H9 (cell line): ENCODE results near the gene PDGFRB. TPM values are rescaled to one million over a fixed set of nuclear protein-coding genes. Genes with fewer than 3 reads are reported as not detected.

ENCODE experiments used
- DNase-seq: peaks from one replicate; pipeline ENCODE4 v3.0.0-alpha.2; 2017
- H2AFZ ChIP-seq: one replicate; pipeline ENCODE4 v1.6.1; 2013; ENCODE audit warnings: mild to moderate bottlenecking, low read length, control low read depth, moderate library complexity
- H2AK5ac ChIP-seq: 2 replicates; pipeline ENCODE4 v1.6.1; 2013; ENCODE audit warnings: low read length, control low read depth, mixed read lengths; ENCODE audit not compliant: insufficient read length
- H2BK120ac ChIP-seq: one replicate; pipeline ENCODE4 v1.6.1; 2013; ENCODE audit warnings: low read depth, mild to moderate bottlenecking, low read length, control low read depth, inconsistent platforms; ENCODE audit not compliant: poor library complexity, severe bottlenecking
- H2BK12ac ChIP-seq: 2 replicates; pipeline ENCODE4 v1.6.1; 2013; ENCODE audit warnings: low read length, control low read depth, mixed read lengths, low read depth; ENCODE audit not compliant: insufficient read length
- H2BK15ac ChIP-seq: 2 replicates; pipeline ENCODE4 v1.6.1; 2013; ENCODE audit warnings: low read depth, low read length, control low read depth
- H2BK20ac ChIP-seq: one replicate; pipeline ENCODE4 v1.6.1; 2013; ENCODE audit warnings: low read depth, mild to moderate bottlenecking, low read length, control low read depth, inconsistent platforms; ENCODE audit not compliant: poor library complexity, severe bottlenecking
- H2BK5ac ChIP-seq: 2 replicates; pipeline ENCODE4 v1.6.1; 2013; ENCODE audit warnings: low read length, control low read depth, mixed read lengths; ENCODE audit not compliant: insufficient read length
- H3K14ac ChIP-seq: 2 replicates; pipeline ENCODE4 v1.6.1; 2013; ENCODE audit warnings: low read length, control low read depth; ENCODE audit not compliant: insufficient read depth
- H3K18ac ChIP-seq: 2 replicates; pipeline ENCODE4 v1.6.1; 2013; ENCODE audit warnings: low read depth, mild to moderate bottlenecking, mixed read lengths, low read length, control low read depth; ENCODE audit not compliant: insufficient read length
- H3K23ac ChIP-seq: 2 replicates; pipeline ENCODE4 v1.6.1; 2013; ENCODE audit warnings: low read length, control low read depth, mixed read lengths, low read depth; ENCODE audit not compliant: insufficient read length
- H3K23me2 ChIP-seq: 2 replicates; pipeline ENCODE4 v1.6.1; 2013; ENCODE audit warnings: low read depth, mild to moderate bottlenecking, mixed read lengths, low read length, control low read depth; ENCODE audit not compliant: insufficient read length, poor library complexity, severe bottlenecking
- H3K27ac ChIP-seq: 2 replicates; pipeline ENCODE4 v1.5.1; 2013; ENCODE audit warnings: low read length, control low read depth, mixed read lengths, low read depth; ENCODE audit not compliant: insufficient read length
- H3K27me3 ChIP-seq: 2 replicates; pipeline ENCODE4 v1.6.1; 2013; ENCODE audit warnings: low read length, control low read depth, inconsistent platforms; ENCODE audit not compliant: insufficient read depth
- H3K4ac ChIP-seq: 2 replicates; pipeline ENCODE4 v1.6.1; 2013; ENCODE audit warnings: low read depth, mild to moderate bottlenecking, control low read depth, inconsistent platforms, low read length, moderate library complexity
- H3K4me1 ChIP-seq: 2 replicates; pipeline ENCODE4 v1.6.1; 2013; ENCODE audit warnings: low read length, control low read depth, inconsistent platforms; ENCODE audit not compliant: insufficient read depth
- H3K4me2 ChIP-seq: 2 replicates; pipeline ENCODE4 v1.6.1; 2013; ENCODE audit warnings: low read length, control low read depth, mixed read lengths; ENCODE audit not compliant: insufficient read length, insufficient read depth
- H3K56ac ChIP-seq: 2 replicates; pipeline ENCODE4 v1.6.1; 2013; ENCODE audit warnings: low read depth, mild to moderate bottlenecking, mixed read lengths, low read length, control low read depth; ENCODE audit not compliant: insufficient read length
- H3K79me1 ChIP-seq: 2 replicates; pipeline ENCODE4 v1.6.1; 2013; ENCODE audit warnings: low read depth, mild to moderate bottlenecking, moderate library complexity, low read length, control low read depth, inconsistent platforms; ENCODE audit not compliant: insufficient read depth, poor library complexity, severe bottlenecking
- H3K79me2 ChIP-seq: 2 replicates; pipeline ENCODE4 v1.6.1; 2013; ENCODE audit warnings: low read length, control low read depth, inconsistent platforms; ENCODE audit not compliant: insufficient read depth
- H3K9ac ChIP-seq: 2 replicates; pipeline ENCODE4 v1.6.1; 2013; ENCODE audit warnings: low read length, control low read depth, mixed read lengths; ENCODE audit not compliant: insufficient read length; ENCODE audit errors: extremely low read depth
- H3K9me3 ChIP-seq: one replicate; pipeline ENCODE4 v1.6.1; 2013; ENCODE audit warnings: low read depth, low read length, inconsistent platforms; ENCODE audit not compliant: control insufficient read depth
- H3T11ph ChIP-seq: one replicate; pipeline ENCODE4 v1.6.1; 2013; ENCODE audit warnings: mild to moderate bottlenecking, low read length, control low read depth, inconsistent platforms
- H4K20me1 ChIP-seq: one replicate; pipeline ENCODE4 v1.6.1; 2013; ENCODE audit not compliant: control insufficient read depth, insufficient read length, insufficient read depth
- H4K5ac ChIP-seq: 2 replicates; pipeline ENCODE4 v1.6.1; 2013; ENCODE audit warnings: low read depth, mild to moderate bottlenecking, mixed read lengths, low read length, control low read depth; ENCODE audit not compliant: insufficient read length
- H4K8ac ChIP-seq: replicated peaks from 2 replicates; pipeline ENCODE4 v1.6.1; 2013; ENCODE audit warnings: low read length, control low read depth, mixed read lengths, low read depth; ENCODE audit not compliant: insufficient read length
- H4K91ac ChIP-seq: 2 replicates; pipeline ENCODE4 v1.6.1; 2013; ENCODE audit warnings: low read depth, mild to moderate bottlenecking, moderate library complexity, mixed read lengths, low read length, control low read depth; ENCODE audit not compliant: insufficient read length
- H3K27ac Mint-ChIP-seq, 3 experiments: 2 replicates in 2 of 3; 3 replicates in 1 of 3; pipeline ENCODE4 v1.8.0; 2020 to 2021; ENCODE audit warnings: mixed read lengths in 3 of 3, mild to moderate bottlenecking in 1 of 3, moderate library complexity in 1 of 3
- H3K27me3 Mint-ChIP-seq: 2 replicates; pipeline ENCODE4 v1.8.0; 2021; ENCODE audit warnings: low read depth, mild to moderate bottlenecking, moderate library complexity, mixed read lengths
- H3K36me3 Mint-ChIP-seq, 3 experiments: 2 replicates in 2 of 3; 3 replicates in 1 of 3; pipeline ENCODE4 v1.8.0; 2020 to 2021; ENCODE audit warnings: low read depth in 3 of 3, mixed read lengths in 3 of 3; ENCODE audit not compliant: insufficient read depth in 1 of 3
- H3K4me1 Mint-ChIP-seq, 2 experiments: 2 replicates each; pipeline ENCODE4 v1.8.0; 2020; ENCODE audit warnings: mixed read lengths in 2 of 2
- H3K4me3 Mint-ChIP-seq, 2 experiments: 2 replicates in 1 of 2; 3 replicates in 1 of 2; pipeline ENCODE4 v1.8.0; 2020 to 2021; ENCODE audit warnings: mild to moderate bottlenecking in 2 of 2, mixed read lengths in 2 of 2, moderate library complexity in 1 of 2
- H3K9me3 Mint-ChIP-seq, 2 experiments: 2 replicates in 1 of 2; 3 replicates in 1 of 2; pipeline ENCODE4 v1.8.0; 2020; ENCODE audit warnings: mild to moderate bottlenecking in 2 of 2, mixed read lengths in 2 of 2, moderate library complexity in 1 of 2
- CTCF ChIP-seq: fragments of 200-600 bp; sonication (generic); conservative IDR thresholded peaks from 3 replicates; pipeline ENCODE4 v1.8.0; 2021; ENCODE audit warnings: antibody characterized with exemption, mild to moderate bottlenecking
- WGBS: extraction: QIAGEN DNeasy Blood & Tissue Kit; methylation state at CpG from one replicate; pipeline ENCODE4 v1.1.7; 2013; ENCODE audit warnings: missing lambda C conversion rate, low lambda C conversion rate, mixed read lengths; ENCODE audit not compliant: insufficient read length; ENCODE audit errors: extremely low coverage; 5-methylcytosine and 5-hydroxymethylcytosine counted together
- total RNA-seq: library from RNA; stranded (reverse); gene quantifications from 2 replicates; pipeline ENCODE4 v1.2.1, GENCODE V29; 2021

The PDGFRB gene
- total RNA-seq, 1 experiment from 2014 or later: 2.2 TPM

- Histone ChIP-seq H3K9me3 (no peaks in the 10 kb centered on the region), H3K27me3 (peaks cover 8% of the 10 kb centered on the region; the same call in 1 of the 2 replicates), H3T11ph (no peak overlapping the region), H3K79me2 (no peaks in the 10 kb centered on the region), H3K79me1 (no peaks in the 10 kb centered on the region), H3K56ac (no peak overlapping the region), H3K4me2 (no peak overlapping the region), H3K4me1 (no peaks in the 10 kb centered on the region), H3K18ac (no peak overlapping the region), H4K5ac (no peak overlapping the region), H3K27ac (no peak overlapping the region), H3K14ac (no peak overlapping the region; the same call in 1 of the 2 replicates), H2AFZ (no peak overlapping the region), H2BK20ac (no peak overlapping the region), H4K91ac (no peak overlapping the region), H4K8ac (no peak overlapping the region), H2BK15ac (no peak overlapping the region), H3K9ac (no peak overlapping the region), H2BK12ac (no peak overlapping the region), H2BK120ac (no peak overlapping the region), H2AK5ac (no peak overlapping the region), H2BK5ac (no peak overlapping the region), H3K23me2 (no peaks in the 10 kb centered on the region), H3K4ac (no peak overlapping the region), H4K20me1 (no peaks in the 10 kb centered on the region), H3K23ac (no peak overlapping the region)
- Mint-ChIP-seq H3K36me3 (no peaks in the 10 kb centered on the region), H3K4me3 (no peak overlapping the region), H3K4me1 (peaks cover 3 to 5% of the 10 kb centered on the region in 2 experiments), H3K27ac (no peak overlapping the region), H3K27me3 (peaks cover 85% of the 10 kb centered on the region), H3K9me3 (no peaks in the 10 kb centered on the region; a peak in 1 of 5 replicates)
- DNase-seq: no peak
- no peak for TF ChIP-seq CTCF
- WGBS: no CpG with 5 or more reads among the region's 9 CpGs
Observed at GRCh38 chr5:150195736-150196485, 40.3 kb upstream of the PDGFRB start.
